OCI-LY1 (cell line): Measurements from ENCODE around the gene PRRT1.

ENCODE experiments used
- H2AFZ ChIP-seq: fragments of 200-600 bp; sonication (generic), shearing (Covaris generic); 2 replicates; pipeline ENCODE4 v1.6.0; 2014; ENCODE audit warnings: antibody characterized with exemption, mild to moderate bottlenecking, low read length
- H3F3A ChIP-seq: fragments of 200-600 bp; sonication (generic), shearing (Covaris generic); 2 replicates; pipeline ENCODE4 v1.6.0; 2014; ENCODE audit warnings: mild to moderate bottlenecking, antibody characterized with exemption, low read length, moderate library complexity; ENCODE audit not compliant: insufficient read depth
- H3K27ac ChIP-seq: fragments of 200-600 bp; sonication (generic); 2 replicates; pipeline ENCODE4 v1.5.1; 2014; ENCODE audit warnings: low read length, mixed run types, mild to moderate bottlenecking, low read depth; ENCODE audit not compliant: poor library complexity, severe bottlenecking
- H3K27me3 ChIP-seq: fragments of 200-600 bp; sonication (generic); 2 replicates; pipeline ENCODE4 v1.6.0; 2014; ENCODE audit warnings: antibody characterized with exemption, mild to moderate bottlenecking, low read length, moderate library complexity; ENCODE audit not compliant: insufficient read depth
- H3K36me3 ChIP-seq: fragments of 200-600 bp; sonication (generic); 2 replicates; pipeline ENCODE4 v1.6.1; 2014; ENCODE audit warnings: mild to moderate bottlenecking, antibody characterized with exemption, low read length, moderate library complexity, mixed read lengths; ENCODE audit not compliant: insufficient read depth
- H3K4me1 ChIP-seq: fragments of 200-600 bp; sonication (generic); 2 replicates; pipeline ENCODE4 v1.5.1; 2014; ENCODE audit warnings: mild to moderate bottlenecking, low read length, moderate library complexity; ENCODE audit not compliant: insufficient read depth, severe bottlenecking
- H3K4me2 ChIP-seq: fragments of 200-600 bp; sonication (generic), shearing (Covaris generic); 2 replicates; pipeline ENCODE4 v1.6.1; 2014; ENCODE audit warnings: low read length
- H3K4me3 ChIP-seq: fragments of 200-600 bp; sonication (generic); 2 replicates; pipeline ENCODE4 v1.5.1; 2014; ENCODE audit warnings: low read length, low read depth, mild to moderate bottlenecking, mixed read lengths; ENCODE audit not compliant: poor library complexity, severe bottlenecking
- H3K79me2 ChIP-seq: fragments of 200-600 bp; shearing (Covaris generic); 2 replicates; pipeline ENCODE4 v1.6.1; 2016; ENCODE audit warnings: mixed run types, low read length, mixed read lengths; ENCODE audit not compliant: insufficient read depth
- H3K9ac ChIP-seq: fragments of 200-600 bp; sonication (generic), shearing (Covaris generic); 2 replicates; pipeline ENCODE4 v1.6.1; 2014; ENCODE audit warnings: mild to moderate bottlenecking, low read length, mixed read lengths
- H3K9me2 ChIP-seq: fragments of 200-600 bp; sonication (generic), shearing (Covaris generic); 2 replicates; pipeline ENCODE4 v1.6.1; 2014; ENCODE audit warnings: low read depth, mild to moderate bottlenecking, low read length, mixed read lengths
- H3K9me3 ChIP-seq: fragments of 200-600 bp; shearing (Covaris generic); 2 replicates; pipeline ENCODE4 v1.6.1; 2014; ENCODE audit warnings: low read length, mixed read lengths
- H4K20me1 ChIP-seq: fragments of 200-600 bp; sonication (generic), shearing (Covaris generic); 2 replicates; pipeline ENCODE4 v1.6.0; 2016; ENCODE audit warnings: mild to moderate bottlenecking, low read length; ENCODE audit not compliant: insufficient read depth
- EZH2 ChIP-seq: fragments of 200-600 bp; sonication (generic), shearing (Covaris generic); IDR thresholded peaks from 2 replicates; pipeline ENCODE4 v1.8.0; 2017; ENCODE audit warnings: borderline replicate concordance, mixed run types, mild to moderate bottlenecking, antibody characterized with exemption, low read length, moderate library complexity, mixed read lengths
- TF ChIP-seq, protein P1 (sequence below): fragments of 200-600 bp; sonication (generic), shearing (Covaris generic); IDR thresholded peaks from 2 replicates; pipeline ENCODE4 v1.5.1; 2017; ENCODE audit warnings: mild to moderate bottlenecking, antibody characterized with exemption, low read length, moderate library complexity, mixed read lengths

The PRRT1 gene

GRCh38 chr6:32171234-32171633 is 19.5 kb upstream of the PRRT1 start:
- Histone ChIP-seq H3K9me2 (no peaks in the 10 kb centered on the region), H3K9ac (no peak overlapping the region), H3K36me3 (peaks cover 37% of the 10 kb centered on the region; the same call in 1 of the 2 replicates), H3K9me3 (no peaks in the 10 kb centered on the region), H3K27ac (no peak overlapping the region), H3K79me2 (peaks cover 12% of the 10 kb centered on the region; the same call in 1 of the 2 replicates), H3K4me2 (no peak overlapping the region), H3K27me3 (no peaks in the 10 kb centered on the region), H3K4me1 (peaks cover 52% of the 10 kb centered on the region), H3K4me3 (no peak overlapping the region), H4K20me1 (no peaks in the 10 kb centered on the region), H3F3A (no peaks in the 10 kb centered on the region), H2AFZ (no peak overlapping the region)
- TF ChIP-seq EZH2 = no peak
- TF ChIP-seq, protein P1, sequence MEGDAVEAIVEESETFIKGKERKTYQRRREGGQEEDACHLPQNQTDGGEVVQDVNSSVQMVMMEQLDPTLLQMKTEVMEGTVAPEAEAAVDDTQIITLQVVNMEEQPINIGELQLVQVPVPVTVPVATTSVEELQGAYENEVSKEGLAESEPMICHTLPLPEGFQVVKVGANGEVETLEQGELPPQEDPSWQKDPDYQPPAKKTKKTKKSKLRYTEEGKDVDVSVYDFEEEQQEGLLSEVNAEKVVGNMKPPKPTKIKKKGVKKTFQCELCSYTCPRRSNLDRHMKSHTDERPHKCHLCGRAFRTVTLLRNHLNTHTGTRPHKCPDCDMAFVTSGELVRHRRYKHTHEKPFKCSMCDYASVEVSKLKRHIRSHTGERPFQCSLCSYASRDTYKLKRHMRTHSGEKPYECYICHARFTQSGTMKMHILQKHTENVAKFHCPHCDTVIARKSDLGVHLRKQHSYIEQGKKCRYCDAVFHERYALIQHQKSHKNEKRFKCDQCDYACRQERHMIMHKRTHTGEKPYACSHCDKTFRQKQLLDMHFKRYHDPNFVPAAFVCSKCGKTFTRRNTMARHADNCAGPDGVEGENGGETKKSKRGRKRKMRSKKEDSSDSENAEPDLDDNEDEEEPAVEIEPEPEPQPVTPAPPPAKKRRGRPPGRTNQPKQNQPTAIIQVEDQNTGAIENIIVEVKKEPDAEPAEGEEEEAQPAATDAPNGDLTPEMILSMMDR = no peak

DNA sequence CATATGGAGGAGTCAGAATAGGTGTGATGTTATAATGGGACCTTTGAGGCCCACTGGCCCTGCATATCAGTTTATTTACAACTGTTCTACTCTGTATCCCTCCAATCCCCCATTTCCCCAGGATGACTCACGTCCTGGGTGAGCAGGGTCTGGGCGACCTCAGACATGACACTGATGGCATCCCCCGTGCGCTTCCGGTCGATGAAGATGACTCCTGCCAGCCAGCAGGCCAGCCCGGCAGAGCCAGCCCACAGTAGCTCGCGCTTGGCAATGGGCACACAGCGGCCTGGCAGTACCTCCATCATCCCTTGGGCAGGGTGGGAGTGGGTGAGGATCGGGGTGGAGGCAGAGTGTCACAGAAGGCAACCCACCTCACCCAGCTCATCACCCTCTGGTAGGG is 18.6 kb upstream of the PRRT1 start:
- Histone ChIP-seq H3K9ac (no peak overlapping the region), H3K9me3 (no peaks in the 10 kb centered on the region), H3K36me3 (peaks cover 37% of the 10 kb centered on the region; the same call in 1 of the 2 replicates), H3K27ac (no peak overlapping the region), H3F3A (no peaks in the 10 kb centered on the region), H3K4me3 (no peak overlapping the region), H4K20me1 (no peaks in the 10 kb centered on the region), H3K9me2 (no peaks in the 10 kb centered on the region), H3K4me1 (peaks cover 50% of the 10 kb centered on the region), H2AFZ (no peak overlapping the region), H3K27me3 (no peaks in the 10 kb centered on the region), H3K4me2 (no peak overlapping the region), H3K79me2 (peaks cover 7% of the 10 kb centered on the region; the same call in 1 of the 2 replicates)
- TF ChIP-seq, protein P1 = no peak
- no peak for TF ChIP-seq EZH2

DNA sequence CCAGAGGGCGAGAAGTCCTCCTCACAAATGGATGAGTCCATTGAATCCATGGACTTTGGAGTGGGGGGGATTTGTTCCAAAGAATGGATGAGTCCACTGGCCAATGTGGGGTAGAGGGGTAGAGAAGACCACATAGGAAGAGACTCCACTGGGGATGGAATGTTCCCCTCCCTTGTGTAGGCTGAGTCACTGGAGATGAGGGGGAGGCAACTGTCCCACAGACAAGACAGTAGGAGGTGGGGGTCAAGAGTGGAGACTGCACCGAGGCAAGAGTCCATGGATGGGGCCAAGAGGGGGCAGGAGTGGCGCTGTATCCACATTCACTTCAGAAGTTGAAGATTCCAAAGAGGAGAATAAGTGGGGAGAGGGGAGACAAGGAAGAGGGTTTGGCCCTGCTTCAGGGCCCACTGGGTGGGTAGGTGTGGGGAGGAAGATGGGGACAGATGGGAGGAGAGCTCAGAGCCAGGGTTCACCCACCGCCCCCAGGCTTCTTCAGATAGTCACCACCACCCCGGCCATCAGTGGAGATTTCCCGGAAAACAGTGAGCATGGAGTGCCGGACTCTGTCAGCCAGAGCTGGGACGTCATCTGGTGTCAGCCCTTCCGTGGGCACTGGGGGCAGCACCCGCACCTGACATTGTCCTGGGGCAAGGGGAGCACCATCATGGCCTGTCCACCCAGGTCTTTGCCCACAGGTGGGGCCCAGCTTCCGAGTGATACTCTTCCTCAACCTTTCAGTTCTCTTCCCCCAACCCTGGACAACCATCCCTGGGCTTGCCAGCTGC is 17.3 kb upstream of the PRRT1 start:
- Histone ChIP-seq H2AFZ (no peak overlapping the region), H3K4me3 (no peak overlapping the region), H3F3A (no peaks in the 10 kb centered on the region), H3K9me3 (no peaks in the 10 kb centered on the region), H3K79me2 (no peaks in the 10 kb centered on the region), H3K4me2 (no peak overlapping the region), H3K36me3 (peaks cover 37% of the 10 kb centered on the region; the same call in 1 of the 2 replicates), H4K20me1 (no peaks in the 10 kb centered on the region), H3K27me3 (no peaks in the 10 kb centered on the region), H3K9me2 (no peaks in the 10 kb centered on the region), H3K9ac (no peak overlapping the region), H3K27ac (no peak overlapping the region), H3K4me1 (peaks cover 37% of the 10 kb centered on the region)
- TF ChIP-seq EZH2 = no peak
- TF ChIP-seq, protein P1 = no peak
